SHP77 (cell line): Measurements from ENCODE around the gene TTC21A.
A peak's percentile ranks its signal among the peaks of the same experiment; 100 is the strongest.

Experiments used
- DNase-seq, 2 experiments: peaks; one replicate each; lab custom pipeline; 2025; lab: John Stamatoyannopoulos, UW

Gene TTC21A

DNA sequence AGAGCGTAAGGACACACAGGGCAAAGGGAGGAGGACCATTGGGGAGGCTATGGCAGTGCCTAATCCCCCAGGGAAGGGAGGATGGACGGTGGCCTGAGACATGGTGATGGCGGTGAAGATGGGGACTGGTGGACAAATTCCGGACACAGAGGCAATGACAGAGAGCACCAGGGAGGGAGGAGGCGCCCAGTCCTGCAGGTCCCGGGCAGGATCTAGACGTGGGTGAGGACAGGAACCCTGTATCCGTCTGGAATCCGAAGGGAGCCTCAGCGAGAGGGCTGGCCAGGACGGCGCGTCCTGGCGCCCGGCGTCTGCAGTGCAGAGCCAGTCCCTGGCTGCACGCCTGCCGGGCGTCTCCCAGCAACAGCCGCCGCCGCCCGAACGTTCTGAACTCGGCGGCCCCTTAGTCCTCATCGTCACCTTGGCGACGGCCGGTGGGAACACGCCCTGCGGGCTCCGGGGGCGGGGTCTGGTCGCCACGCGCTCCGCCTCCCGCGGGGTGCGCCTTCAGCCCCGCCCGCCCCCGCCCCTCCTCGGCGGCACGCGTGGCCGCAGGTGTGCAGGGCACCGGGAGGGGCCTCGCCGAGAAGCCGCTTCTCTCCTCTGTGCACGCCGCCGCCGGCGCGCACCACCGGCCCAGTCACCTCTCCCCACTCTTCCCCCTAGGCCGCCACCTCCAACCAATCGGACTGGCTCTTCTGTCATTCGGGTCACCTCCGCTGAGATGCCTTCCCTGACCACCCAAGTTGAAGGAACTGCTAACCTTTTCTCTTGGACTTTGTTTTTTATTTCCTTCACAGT lies 73.3 kb downstream of the TTC21A start:
- peak; percentile 88 to 92 for DNase-seq

DNA sequence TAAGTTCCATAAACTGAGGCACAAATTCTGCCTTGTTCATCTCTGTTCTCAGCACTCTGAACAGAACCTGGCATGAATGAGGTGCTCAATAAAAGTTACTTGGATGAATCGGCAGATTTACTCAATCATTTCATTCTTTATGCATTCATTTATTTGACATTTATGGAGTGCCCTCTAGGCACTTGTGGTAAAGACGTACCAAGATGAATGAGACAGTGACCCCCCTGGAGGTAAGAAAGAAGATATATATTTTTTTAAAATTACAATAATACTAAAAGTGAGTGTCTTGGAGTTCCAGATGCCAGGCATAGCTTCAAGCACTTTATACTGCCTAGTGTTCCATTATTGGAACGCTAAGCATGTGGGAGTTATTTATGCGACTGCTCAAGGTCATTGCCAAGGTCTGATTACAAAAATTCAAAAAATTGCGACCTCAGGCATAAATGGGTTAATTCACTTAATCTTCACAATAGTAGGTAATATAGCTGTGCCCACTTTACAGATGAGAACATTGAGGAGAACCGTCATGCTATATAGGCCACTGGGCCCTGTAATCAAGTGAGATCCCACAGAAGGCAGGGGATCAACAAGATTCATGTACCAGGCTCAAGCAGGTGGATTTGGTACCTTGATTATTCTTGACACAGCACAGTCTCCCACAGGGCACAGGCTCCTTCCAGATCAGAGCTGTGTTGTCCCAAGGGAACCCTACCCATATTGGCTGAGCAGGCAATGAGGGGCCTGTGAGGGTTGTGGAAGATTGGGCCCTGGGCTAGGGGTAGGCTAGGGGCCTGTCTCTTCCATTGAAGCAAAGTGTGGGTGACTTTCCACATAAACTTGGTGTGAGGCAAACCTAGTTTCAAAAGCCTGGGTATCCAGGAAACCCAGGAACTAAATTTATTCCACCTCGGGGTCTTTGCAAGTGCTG lies 74.2 kb downstream of the TTC21A start:
- no peak for DNase-seq

DNA sequence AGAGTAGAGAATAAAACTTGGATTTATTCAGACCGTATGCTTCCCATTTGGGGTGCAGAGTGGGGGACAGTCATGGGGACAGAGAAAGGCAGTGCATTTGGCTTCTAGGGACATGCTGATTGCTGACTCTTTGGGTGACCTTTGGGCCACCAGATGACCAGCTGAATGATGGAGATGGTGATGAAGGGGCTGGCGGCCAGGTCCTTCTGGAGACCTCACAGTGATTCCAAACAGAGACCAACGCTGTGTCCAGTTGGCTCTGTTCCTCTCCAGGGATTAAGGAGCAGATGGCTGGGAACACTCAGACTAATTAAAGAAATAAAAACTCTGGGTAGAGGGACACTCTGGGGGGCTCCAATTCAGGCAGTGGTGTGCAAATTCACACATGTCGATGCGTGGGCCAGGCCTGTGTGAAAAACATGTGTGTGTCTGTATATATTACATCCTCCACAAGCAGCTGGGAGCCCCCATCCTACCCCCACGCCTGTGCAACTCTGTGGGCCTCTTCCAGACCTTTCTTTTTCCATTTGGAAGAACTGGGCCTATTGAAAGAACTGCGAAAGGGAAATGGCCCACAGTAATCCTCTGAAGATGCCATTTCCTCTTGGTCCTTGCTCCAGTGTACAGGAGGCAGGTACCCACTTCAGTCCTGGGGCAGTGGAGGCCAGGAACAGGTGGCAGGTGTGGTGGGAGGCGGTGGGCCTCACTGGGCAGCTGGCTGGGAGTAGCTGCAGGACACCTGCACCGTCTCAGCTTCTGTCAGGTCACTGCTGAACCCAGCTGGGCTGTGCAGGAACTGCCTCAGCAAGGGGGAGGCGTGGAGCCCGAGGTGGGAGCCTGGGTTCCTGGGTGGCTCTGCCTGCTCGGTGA lies 76.0 kb downstream of the TTC21A start:
- DNase-seq: peak; percentile 33 to 60

DNA sequence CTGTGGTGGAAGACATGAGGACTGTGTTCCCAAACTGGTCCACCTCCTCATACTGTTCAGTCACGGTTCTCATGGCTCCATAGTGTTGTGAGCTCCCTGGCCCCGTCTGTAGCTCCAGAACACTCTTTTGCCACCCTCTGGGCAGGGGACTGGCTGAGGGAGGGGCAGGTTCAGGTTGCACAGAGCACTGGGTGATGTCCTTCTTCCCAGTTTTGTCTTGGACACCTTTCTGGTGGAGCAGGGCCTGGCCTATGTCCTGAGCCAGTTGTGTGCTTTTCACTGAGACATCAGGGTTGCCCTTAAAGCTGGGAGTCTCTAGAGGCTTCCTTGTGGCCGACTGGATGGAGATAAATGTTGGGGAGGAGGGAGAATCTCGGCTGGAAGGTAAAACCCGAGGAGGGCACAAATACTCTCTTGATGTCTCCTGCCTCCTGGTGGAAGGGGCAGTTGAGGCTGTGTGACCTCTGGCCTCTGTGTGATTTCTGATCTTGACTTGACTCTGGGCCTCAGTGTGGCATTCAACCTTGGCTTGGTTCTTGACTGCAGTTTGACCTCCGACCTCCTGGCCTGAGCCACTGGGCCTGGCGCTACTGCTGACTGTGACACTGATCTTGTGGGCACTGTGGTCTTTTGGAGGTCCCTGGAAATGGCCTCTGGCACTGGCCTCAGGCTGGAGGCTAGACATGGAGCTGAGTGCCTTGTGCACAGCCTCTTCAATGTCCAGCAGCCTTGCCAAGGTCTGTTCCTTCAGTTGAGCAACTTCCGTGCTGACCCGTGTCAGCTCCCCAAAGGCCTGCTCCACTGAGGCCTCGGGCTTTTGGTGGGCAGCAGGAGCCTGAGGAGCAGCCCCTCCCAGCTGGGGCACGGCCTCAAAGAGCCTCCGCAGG lies 76.8 kb downstream of the TTC21A start:
- DNase-seq: no peak

DNA sequence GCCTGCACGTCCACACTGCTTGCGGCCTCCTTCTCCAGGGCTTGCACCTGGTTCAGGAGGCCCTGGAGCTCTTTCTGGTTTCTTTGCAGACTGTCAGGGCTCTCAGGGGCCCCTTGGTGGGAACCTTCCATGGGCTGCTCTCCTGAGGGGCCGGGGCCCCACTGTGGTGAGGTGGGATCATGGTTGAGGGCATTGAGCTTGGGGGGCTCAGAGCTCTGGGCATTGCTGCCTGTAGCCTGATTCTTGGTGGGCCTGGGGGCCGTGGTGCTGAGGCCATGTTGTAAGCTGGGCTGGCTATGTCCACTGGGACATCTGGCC lies 77.4 kb downstream of the TTC21A start:
- DNase-seq: no peak

DNA sequence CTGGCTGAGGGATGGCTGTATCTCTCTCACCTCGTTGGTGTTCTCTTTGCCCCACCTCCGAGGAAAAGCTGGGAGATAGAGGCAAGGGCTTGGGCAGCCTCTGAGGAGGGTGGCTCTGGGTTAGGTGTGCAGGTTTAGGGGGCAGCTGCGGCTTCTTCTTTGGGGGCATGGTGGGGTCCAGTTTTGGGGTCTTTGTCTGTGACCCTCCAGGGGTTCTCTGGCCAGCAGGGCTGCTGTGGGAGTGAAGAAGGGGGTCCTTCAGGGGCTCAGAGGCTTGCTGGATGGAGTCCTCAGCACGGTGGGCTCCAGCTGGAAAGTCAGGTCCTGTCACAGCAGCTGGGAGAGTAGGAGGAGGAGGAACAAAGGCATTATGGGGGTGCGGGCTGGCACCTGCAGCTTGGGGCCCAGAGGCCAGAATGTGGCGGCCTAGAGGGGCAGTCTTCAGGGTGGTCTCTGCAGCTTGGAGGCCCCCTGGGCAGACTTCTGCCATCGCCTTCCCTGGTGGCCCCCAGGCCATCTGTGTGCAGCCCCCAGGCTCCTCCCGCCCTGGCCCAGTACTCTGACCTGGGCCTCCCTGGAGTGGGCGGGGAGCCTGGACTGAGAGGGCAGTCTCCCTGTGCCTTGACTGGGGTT lies 78.0 kb downstream of the TTC21A start:
- DNase-seq: no peak

DNA sequence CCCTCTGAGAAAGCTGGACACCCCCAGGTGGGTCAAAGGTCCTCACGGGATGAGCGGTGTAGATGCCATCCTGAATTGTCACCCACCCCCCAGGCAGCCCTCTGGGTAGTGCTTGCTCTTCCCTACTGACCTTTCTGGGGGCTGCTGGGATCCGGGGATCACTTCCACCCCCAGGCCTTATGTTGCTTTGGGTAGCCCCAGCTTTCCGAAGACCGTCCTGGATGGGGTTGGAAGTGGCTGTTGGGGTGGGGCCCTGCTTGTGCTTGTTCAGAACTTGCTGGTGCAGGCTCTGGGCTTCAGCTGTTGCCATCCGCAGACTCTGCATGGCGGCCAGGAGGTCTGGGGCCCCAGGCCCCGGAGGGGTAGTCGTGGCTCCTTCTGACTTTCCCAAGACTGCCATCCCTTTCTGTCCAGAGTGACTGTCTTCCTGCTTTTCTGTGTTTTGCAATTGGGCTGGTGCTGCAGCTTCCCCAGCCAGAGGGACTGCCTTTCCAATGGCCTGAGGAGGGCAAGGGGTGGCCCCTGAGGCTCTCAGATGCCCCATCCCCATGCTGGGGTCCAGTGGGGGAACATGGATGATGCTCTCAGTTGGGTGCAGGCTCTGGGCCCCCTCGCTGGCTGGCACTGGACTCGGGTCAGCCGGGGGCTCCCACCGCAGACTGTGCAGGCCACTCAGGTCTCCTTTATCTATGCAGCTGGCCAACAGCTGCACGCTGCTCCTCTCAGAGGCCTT lies 78.6 kb downstream of the TTC21A start:
- no peak for DNase-seq

DNA sequence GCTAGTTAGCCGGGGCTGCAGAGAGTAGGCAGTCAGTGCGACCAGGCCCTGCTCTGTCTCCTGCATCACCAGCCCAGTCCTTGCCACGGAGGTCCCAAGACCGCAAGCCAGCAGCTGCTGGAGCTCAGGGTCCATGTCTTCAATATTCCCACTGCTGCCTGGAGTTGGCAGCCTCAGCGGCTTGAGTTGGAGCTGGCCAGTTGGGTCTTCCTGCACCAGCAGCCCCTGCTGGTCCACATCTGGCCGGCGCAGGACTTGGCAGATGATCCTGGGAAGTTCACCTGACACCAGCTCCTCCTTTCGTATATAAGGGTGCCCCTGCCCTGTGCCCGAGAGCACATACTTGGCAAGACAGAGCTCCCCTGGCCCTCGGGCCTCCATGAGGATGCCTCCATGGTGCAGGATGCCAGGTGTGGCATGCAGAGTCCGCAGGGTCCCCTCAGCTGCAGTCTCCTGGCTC lies 79.2 kb downstream of the TTC21A start:
- no peak for DNase-seq

DNA sequence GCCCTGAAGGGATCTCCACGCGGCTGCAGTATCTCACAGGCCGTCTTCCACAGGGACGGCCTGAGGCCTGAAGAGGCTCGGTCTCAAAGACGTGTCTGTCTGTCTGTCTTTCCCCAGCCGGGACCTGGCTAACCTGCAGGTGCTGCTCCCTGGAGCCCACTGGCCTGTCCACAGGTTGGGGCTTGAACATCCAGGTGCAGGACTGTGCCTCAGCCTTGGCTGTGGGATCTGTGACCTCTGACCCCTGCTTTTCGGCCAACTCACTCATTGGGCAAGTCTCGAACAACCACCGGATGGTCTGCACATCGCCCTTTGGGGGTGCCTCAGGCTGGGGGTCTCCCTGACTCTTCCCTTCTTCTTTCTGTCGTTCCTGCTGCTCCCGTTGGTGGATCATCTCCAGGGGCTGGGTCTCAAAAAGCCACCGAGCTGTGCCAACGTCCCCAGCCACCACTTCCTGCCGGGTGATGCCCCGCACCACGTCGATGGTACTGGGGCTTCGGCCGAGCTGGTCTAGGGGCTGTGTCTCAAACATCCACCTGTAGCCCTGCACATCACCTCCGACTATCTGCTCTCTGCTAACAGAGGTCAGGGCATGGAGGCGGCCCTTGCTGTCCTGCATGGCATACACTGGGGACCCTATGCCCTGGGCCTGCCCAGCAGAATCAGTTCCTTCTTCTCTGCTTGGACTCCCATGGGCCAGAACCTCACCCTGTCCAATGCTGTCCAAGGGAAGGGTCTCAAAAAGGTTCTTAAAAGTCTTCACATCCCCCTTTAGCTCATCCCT lies 80.1 kb downstream of the TTC21A start:
- DNase-seq: no peak
